GM23338 (cell line): ENCODE results near the gene CCT6A.

ENCODE experiments used
- CREB1 ChIP-seq: fragments of 250-450 bp; sonication (Bioruptor Pico); IDR thresholded peaks from 2 replicates; pipeline ENCODE4 v1.5.0; 2020; ENCODE audit warnings: low read depth, mild to moderate bottlenecking, moderate library complexity
- CTCF ChIP-seq, 2 experiments: fragments of 200-600 bp in 1 of 2; sonication (generic) in 1 of 2; conservative IDR thresholded peaks; 2 replicates each; pipeline versions ENCODE4 v1.5.1 to v1.6.1; 2016 to 2017; ENCODE audit warnings: antibody characterized with exemption in 2 of 2, low read depth in 2 of 2, mild to moderate bottlenecking in 2 of 2, moderate library complexity in 1 of 2
- ETS1 ChIP-seq: IDR thresholded peaks from 2 replicates; pipeline ENCODE4 v1.6.1; 2016; ENCODE audit warnings: antibody characterized with exemption
- EZH2 ChIP-seq: fragments of 200-600 bp; sonication (generic); IDR thresholded peaks from one replicate; pipeline ENCODE4 v1.8.0; 2017; ENCODE audit warnings: antibody characterized with exemption, mild to moderate bottlenecking, low read depth; ENCODE audit not compliant: unreplicated experiment
- EZH2phosphoT487 ChIP-seq: fragments of 200-600 bp; sonication (generic); IDR thresholded peaks from one replicate; pipeline ENCODE4 v1.8.1; 2018; ENCODE audit warnings: antibody characterized with exemption; ENCODE audit not compliant: unreplicated experiment
- JUNB ChIP-seq: IDR thresholded peaks from one replicate; pipeline ENCODE4 v1.6.1; 2016; ENCODE audit warnings: antibody characterized with exemption; ENCODE audit not compliant: unreplicated experiment
- NANOG ChIP-seq: IDR thresholded peaks from 2 replicates; pipeline ENCODE4 v1.6.1; 2016; ENCODE audit warnings: antibody characterized with exemption, borderline replicate concordance
- POLR2AphosphoS5 ChIP-seq: IDR thresholded peaks from 2 replicates; pipeline ENCODE4 v1.6.1; 2016; ENCODE audit warnings: antibody characterized with exemption, low read depth
- REST ChIP-seq: IDR thresholded peaks from one replicate; pipeline ENCODE4 v1.6.1; 2018; ENCODE audit warnings: antibody characterized with exemption; ENCODE audit not compliant: unreplicated experiment
- STAT1 ChIP-seq: IDR thresholded peaks from one replicate; pipeline ENCODE4 v1.6.1; 2016; ENCODE audit warnings: antibody characterized with exemption; ENCODE audit not compliant: unreplicated experiment
- ZNF114 ChIP-seq: fragments of 250-450 bp; sonication (Bioruptor Pico); IDR thresholded peaks from 2 replicates; pipeline ENCODE4 v1.5.0; 2020; ENCODE audit warnings: mild to moderate bottlenecking, moderate library complexity
- ZNF331 ChIP-seq: fragments of 250-450 bp; sonication (Bioruptor Pico); IDR thresholded peaks from 2 replicates; pipeline ENCODE4 v1.5.0; 2020; ENCODE audit warnings: low read depth, mild to moderate bottlenecking, moderate library complexity
- ZNF462 ChIP-seq: fragments of 250-450 bp; sonication (Bioruptor Pico); IDR thresholded peaks from 2 replicates; pipeline ENCODE4 v1.5.0; 2020; ENCODE audit warnings: mild to moderate bottlenecking, moderate library complexity

GRCh38 chr7:56003749-56004148 is 47.8 kb upstream of the CCT6A start:
- no peak for TF ChIP-seq CTCF (conservative IDR thresholded peaks at IDR 0.05; ENCODE audit: low read depth in 2 of 2)
- TF ChIP-seq EZH2phosphoT487: no peak
- TF ChIP-seq POLR2AphosphoS5: no peak
- no peak for TF ChIP-seq REST
- TF ChIP-seq CREB1 (CRISPR knock-in tag): no peak
- TF ChIP-seq JUNB: no peak
- no peak for TF ChIP-seq EZH2
- no peak for TF ChIP-seq ZNF114
- TF ChIP-seq ETS1: no peak
- no peak for TF ChIP-seq NANOG
- no peak for TF ChIP-seq ZNF331 (CRISPR knock-in tag)
- TF ChIP-seq STAT1: no peak
- no peak for TF ChIP-seq ZNF462 (CRISPR knock-in tag)
